Measurements from ENCODE around the gene C5orf47.
A peak's percentile ranks its signal among the peaks of the same experiment; 100 is the strongest.

Gene C5orf47

GRCh38 chr5:174045470-174046025, 56.6 kb downstream of the C5orf47 start, which contains the start of gene NSG2:
TSS of gene NSG2 (plus strand) at chr5:174045706. CDS start at chr5:174046756, 1,050 bp downstream.
- Histone ChIP-seq H2AFZ (ENCODE audit: low read length) (no peak within 1 kb of the TSS), H3K4me2 (ENCODE audit: low read length) (no peak within 1 kb of the TSS), H3K27ac (ENCODE audit: low read depth, low read length, poor library complexity, severe bottlenecking) (no peak within 1 kb of the TSS), H3K9me2 (ENCODE audit: low read depth, low read length) (no peaks in the 10 kb centered on the region), H4K20me1 (ENCODE audit: insufficient read depth, low read length) (no peaks in the 10 kb centered on the region), H3K9ac (ENCODE audit: low read length) (no peak within 1 kb of the TSS), H3K4me3 (ENCODE audit: low read depth, low read length, poor library complexity, severe bottlenecking) (no peak within 1 kb of the TSS), H3K4me1 (ENCODE audit: insufficient read depth, low read length, severe bottlenecking) (no peaks in the 10 kb centered on the region), H3K27me3 (ENCODE audit: insufficient read depth, low read length) (no peaks in the 10 kb centered on the region), H3K79me2 (ENCODE audit: insufficient read depth, low read length) (no peaks in the 10 kb centered on the region), H3K9me3 (ENCODE audit: low read length) (no peaks in the 10 kb centered on the region), H3K36me3 (ENCODE audit: insufficient read depth, low read length) (no peaks in the 10 kb centered on the region), H3F3A (ENCODE audit: insufficient read depth, low read length) (no peaks in the 10 kb centered on the region)
- TF ChIP-seq CTCF (IDR thresholded peaks at IDR 0.05; ENCODE audit: low read length): peak; percentile 83
- no peak for TF ChIP-seq EZH2 (IDR thresholded peaks at IDR 0.05; ENCODE audit: borderline replicate concordance, low read length)

- Histone ChIP-seq H3K36me3 (ENCODE audit: insufficient read depth, low read length) (no peaks in the 10 kb centered on the region), H4K20me1 (ENCODE audit: insufficient read depth, low read length) (no peaks in the 10 kb centered on the region), H3K27me3 (ENCODE audit: insufficient read depth, low read length) (no peaks in the 10 kb centered on the region), H3K4me3 (ENCODE audit: low read depth, low read length, poor library complexity, severe bottlenecking) (no peak overlapping the region), H2AFZ (ENCODE audit: low read length) (no peak overlapping the region), H3K9me2 (ENCODE audit: low read depth, low read length) (no peaks in the 10 kb centered on the region), H3K9me3 (ENCODE audit: low read length) (no peaks in the 10 kb centered on the region), H3K4me1 (ENCODE audit: insufficient read depth, low read length, severe bottlenecking) (no peaks in the 10 kb centered on the region), H3K9ac (ENCODE audit: low read length) (no peak overlapping the region), H3K4me2 (ENCODE audit: low read length) (no peak overlapping the region), H3K27ac (ENCODE audit: low read depth, low read length, poor library complexity, severe bottlenecking) (no peak overlapping the region), H3F3A (ENCODE audit: insufficient read depth, low read length) (no peaks in the 10 kb centered on the region), H3K79me2 (ENCODE audit: insufficient read depth, low read length) (no peaks in the 10 kb centered on the region)
- TF ChIP-seq EZH2 (IDR thresholded peaks at IDR 0.05; ENCODE audit: borderline replicate concordance, low read length): no peak
- TF ChIP-seq CTCF (IDR thresholded peaks at IDR 0.05; ENCODE audit: low read length): no peak
Observed at GRCh38 chr5:174046558-174046957, 57.6 kb downstream of the C5orf47 start.

GRCh38 chr5:174047472-174048099, 58.6 kb downstream of the C5orf47 start:
- Histone ChIP-seq H2AFZ (ENCODE audit: low read length) (no peak overlapping the region), H3K27ac (ENCODE audit: low read depth, low read length, poor library complexity, severe bottlenecking) (no peak overlapping the region), H3K9ac (ENCODE audit: low read length) (no peak overlapping the region), H3K4me1 (ENCODE audit: insufficient read depth, low read length, severe bottlenecking) (no peaks in the 10 kb centered on the region), H3K9me2 (ENCODE audit: low read depth, low read length) (no peaks in the 10 kb centered on the region), H3F3A (ENCODE audit: insufficient read depth, low read length) (no peaks in the 10 kb centered on the region), H3K4me2 (ENCODE audit: low read length) (no peak overlapping the region), H4K20me1 (ENCODE audit: insufficient read depth, low read length) (no peaks in the 10 kb centered on the region), H3K36me3 (ENCODE audit: insufficient read depth, low read length) (no peaks in the 10 kb centered on the region), H3K4me3 (ENCODE audit: low read depth, low read length, poor library complexity, severe bottlenecking) (no peak overlapping the region), H3K79me2 (ENCODE audit: insufficient read depth, low read length) (no peaks in the 10 kb centered on the region), H3K27me3 (ENCODE audit: insufficient read depth, low read length) (no peaks in the 10 kb centered on the region), H3K9me3 (ENCODE audit: low read length) (no peaks in the 10 kb centered on the region)
- TF ChIP-seq EZH2 (IDR thresholded peaks at IDR 0.05; ENCODE audit: borderline replicate concordance, low read length): no peak
- no peak for TF ChIP-seq CTCF (IDR thresholded peaks at IDR 0.05; ENCODE audit: low read length)
